ENCODE data around the gene MIA. TPM values are rescaled to one million over a fixed set of nuclear protein-coding genes. Genes with fewer than 3 reads are reported as not detected.

Gene MIA
- total and polyA plus RNA-seq, 2 of the 8 experiments (the other 6 are each of a cell fraction or from before 2014, with no cell fraction given), result not detected

DNA sequence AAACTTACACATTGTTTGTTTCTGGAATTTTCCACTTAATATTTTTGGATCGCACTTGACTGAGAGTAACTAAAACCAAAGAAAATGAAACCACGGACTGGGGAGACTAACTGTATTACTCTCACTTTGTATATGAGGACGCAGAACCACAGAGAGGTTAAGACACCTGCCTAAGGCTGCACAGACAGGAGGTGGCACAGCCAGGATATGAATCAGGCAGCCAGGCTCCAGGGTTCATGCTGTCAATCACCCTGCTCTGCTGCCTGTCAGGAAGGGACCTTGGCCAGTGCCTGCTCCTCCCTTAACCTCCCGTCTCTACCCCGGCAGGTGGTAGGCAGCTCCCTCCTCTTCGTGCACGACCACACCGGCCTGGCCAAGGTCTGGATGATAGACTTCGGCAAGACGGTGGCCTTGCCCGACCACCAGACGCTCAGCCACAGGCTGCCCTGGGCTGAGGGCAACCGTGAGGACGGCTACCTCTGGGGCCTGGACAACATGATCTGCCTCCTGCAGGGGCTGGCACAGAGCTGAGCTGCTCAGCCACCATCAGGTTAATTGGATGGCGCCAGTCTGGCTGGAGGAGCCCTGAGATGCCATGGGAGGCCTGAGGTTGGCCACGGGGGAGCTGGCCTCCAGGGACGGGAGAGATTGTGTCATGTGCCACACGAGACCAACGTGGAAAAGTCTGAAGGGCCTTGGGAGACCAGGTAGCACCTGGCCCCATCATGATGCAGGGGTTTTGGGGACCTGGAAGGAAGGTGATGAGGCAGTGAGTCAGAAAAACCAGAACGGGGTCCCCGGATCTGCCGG is 36.1 kb upstream of the MIA start (continued):
- TF ChIP-seq SRF (IDR thresholded peaks at IDR 0.05; ENCODE audit: low read depth, low read length) (no peak), GTF2F1 (IDR thresholded peaks at IDR 0.05; ENCODE audit: borderline replicate concordance, low read depth, low read length) (no peak), TCF12 (IDR thresholded peaks at IDR 0.05; ENCODE audit: low read depth, low read length) (no peak)

Measured in H1 (cell line).